Sigmoid colon (tissue), 3 donors: ENCODE measurements around the gene OR4E2.

Experiments used
- POLR2A ChIP-seq, 2 donors: fragments of 450-650 bp; IDR thresholded peaks; one replicate each; pipeline ENCODE4 v1.6.1; 2016; ENCODE audit warnings: antibody characterized with exemption in 2 of 2, mild to moderate bottlenecking in 2 of 2, moderate library complexity in 2 of 2
- TF ChIP-seq, protein P1 (sequence below), 4 experiments: fragments of 450-650 bp in 3 of 4; fragments of 200-600 bp in 1 of 4; IDR thresholded peaks; one replicate each; pipeline ENCODE4 v1.5.1; 2016 to 2019; ENCODE audit warnings: antibody characterized with exemption in 4 of 4, mild to moderate bottlenecking in 3 of 4, moderate library complexity in 2 of 4

DNA sequence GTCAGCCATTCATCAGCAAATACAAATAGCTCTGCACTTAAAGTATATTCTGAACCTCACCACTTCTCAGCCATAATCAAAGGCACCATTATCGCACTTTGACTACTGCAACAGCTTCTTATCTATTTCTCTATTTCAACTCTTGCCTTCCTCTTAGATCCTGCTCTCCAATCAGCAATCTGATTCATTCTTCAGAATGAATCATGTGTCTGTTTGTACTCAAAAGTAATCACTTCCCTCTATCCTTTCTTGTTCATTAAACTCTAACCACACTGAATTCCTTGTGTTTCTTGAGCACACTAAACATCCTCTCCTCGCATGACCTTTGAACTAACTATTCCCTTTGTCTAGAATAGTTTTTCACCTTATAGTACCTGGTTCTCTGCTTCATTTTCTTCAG lies 32.8 kb downstream of the OR4E2 start:
- TF ChIP-seq, protein P1, sequence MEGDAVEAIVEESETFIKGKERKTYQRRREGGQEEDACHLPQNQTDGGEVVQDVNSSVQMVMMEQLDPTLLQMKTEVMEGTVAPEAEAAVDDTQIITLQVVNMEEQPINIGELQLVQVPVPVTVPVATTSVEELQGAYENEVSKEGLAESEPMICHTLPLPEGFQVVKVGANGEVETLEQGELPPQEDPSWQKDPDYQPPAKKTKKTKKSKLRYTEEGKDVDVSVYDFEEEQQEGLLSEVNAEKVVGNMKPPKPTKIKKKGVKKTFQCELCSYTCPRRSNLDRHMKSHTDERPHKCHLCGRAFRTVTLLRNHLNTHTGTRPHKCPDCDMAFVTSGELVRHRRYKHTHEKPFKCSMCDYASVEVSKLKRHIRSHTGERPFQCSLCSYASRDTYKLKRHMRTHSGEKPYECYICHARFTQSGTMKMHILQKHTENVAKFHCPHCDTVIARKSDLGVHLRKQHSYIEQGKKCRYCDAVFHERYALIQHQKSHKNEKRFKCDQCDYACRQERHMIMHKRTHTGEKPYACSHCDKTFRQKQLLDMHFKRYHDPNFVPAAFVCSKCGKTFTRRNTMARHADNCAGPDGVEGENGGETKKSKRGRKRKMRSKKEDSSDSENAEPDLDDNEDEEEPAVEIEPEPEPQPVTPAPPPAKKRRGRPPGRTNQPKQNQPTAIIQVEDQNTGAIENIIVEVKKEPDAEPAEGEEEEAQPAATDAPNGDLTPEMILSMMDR (IDR thresholded peaks at IDR 0.05), result no peak
- TF ChIP-seq POLR2A (IDR thresholded peaks at IDR 0.05), result no peak
